AG09319 (cell line): Measurements from ENCODE around the gene MAML3.

Experiments
- DNase-seq: peaks from one replicate; pipeline ENCODE4 v3.0.0-alpha.2; 2010; ENCODE audit warnings: low read depth; ENCODE audit errors: extremely low read depth
- TF ChIP-seq, protein P1 (sequence below): IDR thresholded peaks from 2 replicates; pipeline ENCODE4 v1.5.1; 2011; ENCODE audit warnings: low read depth, mild to moderate bottlenecking, inconsistent platforms, low read length, moderate library complexity

The MAML3 gene

DNA sequence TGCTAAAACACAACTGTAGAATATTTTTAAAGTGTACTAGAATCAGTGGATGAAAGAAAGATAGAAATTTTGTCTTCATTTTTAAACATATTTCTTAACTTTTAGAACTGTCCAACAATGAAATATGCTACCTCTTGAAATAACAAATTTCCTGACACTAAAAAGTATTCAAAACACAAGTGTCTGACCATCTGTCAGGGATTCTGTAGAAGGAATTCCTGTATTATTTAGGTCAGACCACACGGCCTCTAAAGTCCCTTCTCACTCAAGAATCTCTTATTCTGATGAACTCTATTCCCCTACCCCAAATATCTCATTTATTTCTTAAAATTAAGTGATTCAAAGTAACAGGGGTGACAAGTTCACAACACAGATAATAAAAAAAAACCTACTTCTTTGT, 99.1 kb downstream of the MAML3 start:
- TF ChIP-seq, protein P1, sequence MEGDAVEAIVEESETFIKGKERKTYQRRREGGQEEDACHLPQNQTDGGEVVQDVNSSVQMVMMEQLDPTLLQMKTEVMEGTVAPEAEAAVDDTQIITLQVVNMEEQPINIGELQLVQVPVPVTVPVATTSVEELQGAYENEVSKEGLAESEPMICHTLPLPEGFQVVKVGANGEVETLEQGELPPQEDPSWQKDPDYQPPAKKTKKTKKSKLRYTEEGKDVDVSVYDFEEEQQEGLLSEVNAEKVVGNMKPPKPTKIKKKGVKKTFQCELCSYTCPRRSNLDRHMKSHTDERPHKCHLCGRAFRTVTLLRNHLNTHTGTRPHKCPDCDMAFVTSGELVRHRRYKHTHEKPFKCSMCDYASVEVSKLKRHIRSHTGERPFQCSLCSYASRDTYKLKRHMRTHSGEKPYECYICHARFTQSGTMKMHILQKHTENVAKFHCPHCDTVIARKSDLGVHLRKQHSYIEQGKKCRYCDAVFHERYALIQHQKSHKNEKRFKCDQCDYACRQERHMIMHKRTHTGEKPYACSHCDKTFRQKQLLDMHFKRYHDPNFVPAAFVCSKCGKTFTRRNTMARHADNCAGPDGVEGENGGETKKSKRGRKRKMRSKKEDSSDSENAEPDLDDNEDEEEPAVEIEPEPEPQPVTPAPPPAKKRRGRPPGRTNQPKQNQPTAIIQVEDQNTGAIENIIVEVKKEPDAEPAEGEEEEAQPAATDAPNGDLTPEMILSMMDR = no peak
- DNase-seq = no peak

DNA sequence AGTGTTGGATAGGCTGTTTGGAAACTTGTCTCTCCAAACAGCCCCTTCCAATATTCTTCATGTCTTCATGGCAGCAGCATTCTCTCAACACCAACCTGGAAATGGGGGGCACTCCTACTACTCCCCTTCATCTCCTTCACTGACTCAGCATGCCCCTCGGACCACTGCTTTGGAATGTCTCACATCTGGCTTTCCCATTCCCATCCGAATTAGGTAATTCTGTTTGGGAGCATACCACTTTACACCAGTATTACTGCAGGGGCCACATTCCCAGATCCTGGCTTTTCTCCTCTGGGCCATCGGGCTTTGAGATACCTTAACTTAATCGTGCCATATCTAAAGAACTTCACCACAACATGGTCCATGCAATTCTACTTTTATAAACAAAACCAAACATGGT, 100.8 kb downstream of the MAML3 start:
- TF ChIP-seq, protein P1 = no peak
- DNase-seq = no peak

DNA sequence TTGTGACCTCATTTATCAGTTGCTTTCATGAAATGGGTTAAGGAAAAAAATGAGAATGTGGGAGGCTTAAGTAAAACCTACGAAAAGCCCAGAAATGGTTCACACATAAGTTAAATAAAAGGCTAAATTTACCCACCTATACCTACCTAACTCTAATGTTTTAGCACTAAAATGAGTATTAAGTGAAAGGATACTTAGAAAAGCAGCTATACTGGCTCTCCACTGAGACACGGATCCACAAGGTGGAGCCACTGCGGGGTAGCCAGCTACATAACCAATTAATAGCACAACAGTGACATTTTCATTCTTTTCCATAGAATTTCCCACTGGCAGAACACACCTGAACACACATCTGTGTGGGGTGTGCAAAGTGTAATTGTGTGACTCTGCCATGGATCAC, 101.9 kb downstream of the MAML3 start:
- DNase-seq = no peak
- TF ChIP-seq, protein P1 = peak; percentile 69

DNA sequence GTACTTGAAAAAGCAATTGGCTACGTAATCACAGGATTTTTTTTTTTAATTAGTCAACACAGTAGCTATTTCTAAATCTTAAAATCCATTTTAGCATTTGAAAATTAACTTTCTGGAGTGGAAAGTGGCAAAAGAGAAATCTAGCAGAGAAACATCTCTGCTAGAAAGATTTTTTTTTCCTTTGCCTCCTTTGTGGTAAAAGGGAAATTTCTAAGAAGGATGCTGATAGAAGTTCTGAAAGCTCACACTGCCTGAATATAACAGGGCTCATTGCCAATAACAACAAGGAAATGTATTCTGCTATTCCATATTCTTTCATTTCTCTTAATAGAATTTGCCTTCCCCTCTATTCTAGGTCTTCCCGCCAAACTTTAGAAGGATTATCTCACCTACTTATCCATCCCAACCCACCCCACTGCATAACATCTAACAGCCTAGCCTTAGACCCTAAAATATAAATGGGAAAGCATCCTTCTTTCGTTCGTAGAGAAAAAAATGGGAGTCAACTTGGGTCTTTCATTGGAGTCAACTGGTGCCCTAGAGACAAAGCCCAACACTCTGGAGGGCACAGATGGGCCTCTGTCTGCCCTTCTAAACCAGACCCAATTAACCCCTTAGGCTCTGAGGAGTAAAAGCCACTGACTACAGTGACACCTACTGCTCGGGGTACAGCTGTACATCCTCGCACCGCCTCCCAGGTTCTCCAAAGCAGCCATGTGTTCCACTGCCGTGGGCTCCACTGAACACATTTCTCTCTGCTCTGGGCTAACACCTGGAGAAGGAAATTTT, 103.9 kb downstream of the MAML3 start:
- DNase-seq = no peak
- TF ChIP-seq, protein P1 = peak; percentile 31

DNA sequence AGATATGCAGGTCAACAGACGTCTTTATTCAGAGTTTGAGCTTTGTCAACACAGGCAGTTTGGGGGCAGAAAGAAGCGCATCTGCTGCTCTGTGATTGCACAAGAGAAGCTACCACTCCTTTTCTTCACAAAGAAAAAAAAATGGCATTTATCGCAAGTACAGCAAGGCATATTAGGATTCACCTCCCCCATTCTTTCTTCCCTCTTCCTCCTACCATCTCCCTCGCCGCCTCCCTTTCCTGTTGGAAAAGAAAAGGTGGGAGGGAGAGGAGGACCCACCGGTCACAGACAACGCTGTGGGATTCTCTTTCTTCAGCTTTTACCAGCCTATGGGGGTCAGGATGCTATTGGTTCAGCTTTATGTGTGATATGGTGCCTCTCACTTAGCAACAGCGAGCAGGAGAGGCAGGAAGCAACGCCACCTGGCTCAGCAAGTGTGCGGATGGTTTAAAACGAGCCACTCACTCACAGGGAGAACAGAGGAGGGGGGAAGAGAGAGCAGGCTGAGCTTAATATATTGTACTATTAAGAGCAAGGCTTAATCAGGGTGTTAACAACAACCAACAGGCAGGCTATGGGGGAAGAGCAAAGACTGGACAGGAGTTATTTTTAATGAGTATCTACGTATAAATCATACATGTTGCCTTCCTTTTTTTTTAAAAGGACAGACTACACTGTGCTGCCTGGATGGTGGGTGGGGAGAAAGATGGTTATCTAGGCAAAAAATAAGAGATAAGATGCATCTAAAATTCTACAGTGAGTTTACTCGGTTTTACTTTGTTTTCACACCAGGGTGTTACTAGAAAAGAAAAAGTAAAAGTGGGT, 104.7 kb downstream of the MAML3 start:
- TF ChIP-seq, protein P1 = peak; percentile 13
- no peak for DNase-seq

DNA sequence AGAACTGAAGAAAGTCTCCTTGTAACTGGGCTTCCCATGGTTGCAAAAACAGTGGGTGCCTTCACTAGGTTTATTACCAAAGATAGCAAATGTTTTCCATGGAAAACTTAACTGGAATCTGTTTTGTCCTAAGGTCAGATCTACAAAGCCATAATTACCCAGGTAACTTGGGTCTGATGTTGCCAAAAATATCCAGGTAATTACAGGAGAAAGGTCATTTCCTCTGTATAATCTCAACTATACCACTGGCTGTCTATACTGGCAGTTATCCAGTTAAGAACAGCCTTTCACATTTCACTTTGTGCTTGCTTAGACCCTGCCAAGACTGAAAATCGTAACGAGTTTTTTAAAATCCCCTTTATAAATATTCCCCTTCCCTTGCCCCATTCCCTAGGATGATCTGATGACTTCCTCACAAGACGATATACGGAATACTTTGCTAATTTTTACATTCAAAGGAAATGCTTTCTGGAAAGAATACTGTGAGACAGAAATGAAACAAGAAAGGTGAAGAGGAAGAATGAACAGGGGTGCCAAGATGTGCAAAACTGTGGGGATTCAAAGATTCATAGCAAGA, 105.5 kb downstream of the MAML3 start:
- no peak for DNase-seq
- TF ChIP-seq, protein P1 = no peak

DNA sequence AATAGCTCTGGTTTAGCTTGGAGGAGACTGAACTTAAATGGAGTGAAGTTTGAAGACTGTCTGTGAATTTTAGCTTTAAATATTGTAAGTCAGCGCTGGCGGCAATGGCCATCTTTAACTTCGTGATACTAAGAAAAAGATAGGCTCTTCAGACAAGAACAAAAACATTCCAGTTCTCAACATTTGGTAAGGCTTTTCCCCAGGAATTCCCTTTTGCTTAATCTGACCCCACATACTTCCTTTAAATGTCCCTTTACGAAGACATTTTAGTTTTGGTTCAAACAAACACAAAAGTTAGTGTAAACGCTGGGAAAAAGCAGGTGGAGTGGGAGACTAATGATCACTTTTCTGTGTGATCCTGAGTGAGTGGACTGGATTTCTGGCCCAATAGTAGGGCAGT, 106.2 kb downstream of the MAML3 start:
- TF ChIP-seq, protein P1 = no peak
- no peak for DNase-seq
